Prostate gland (tissue), 2 donors: ENCODE data around the gene DNAJC6. TPM values are rescaled to one million over a fixed set of nuclear protein-coding genes. Genes with fewer than 3 reads are reported as not detected.

Experiments used
- DNase-seq: peaks from one replicate; pipeline ENCODE4 v3.0.0-alpha.2; 2019; ENCODE audit warnings: low spot score
- H3K27ac ChIP-seq, 2 donors: fragments of 200-600 bp; sonication (generic); 2 replicates each; pipeline ENCODE4 v1.5.1; 2017 to 2019
- H3K27me3 ChIP-seq: fragments of 200-600 bp; sonication (generic); replicated peaks from 2 replicates; pipeline ENCODE4 v1.5.1; 2019; ENCODE audit not compliant: insufficient read depth
- H3K36me3 ChIP-seq, 2 donors: fragments of 200-600 bp; sonication (generic); 1 replicate in 1 of 2; 2 replicates in 1 of 2; pipeline versions ENCODE4 v1.5.1 to v1.8.1; 2017 to 2019
- H3K4me1 ChIP-seq: fragments of 200-600 bp; sonication (generic); replicated peaks from 2 replicates; pipeline ENCODE4 v1.5.1; 2019
- H3K4me3 ChIP-seq, 2 donors: fragments of 200-600 bp; sonication (generic); 2 replicates each; pipeline ENCODE4 v1.5.1; 2017 to 2019
- H3K9me3 ChIP-seq: fragments of 200-600 bp; sonication (generic); 2 replicates; pipeline ENCODE4 v1.5.1; 2017
- CTCF ChIP-seq, 4 experiments: fragments of 200-600 bp in 2 of 4; fragments of 450-650 bp in 2 of 4; sonication (generic) in 2 of 4; IDR thresholded peaks; 1 replicate in 3 of 4; 2 replicates in 1 of 4; pipeline ENCODE4 v1.5.1; 2016 to 2019; ENCODE audit warnings: antibody characterized with exemption in 4 of 4, mild to moderate bottlenecking in 2 of 4, moderate library complexity in 2 of 4
- POLR2A ChIP-seq: fragments of 450-650 bp; IDR thresholded peaks from one replicate; pipeline ENCODE4 v1.6.1; 2016; ENCODE audit warnings: antibody characterized with exemption, mild to moderate bottlenecking
- POLR2AphosphoS5 ChIP-seq: sonication (generic); formaldehyde crosslinking; IDR thresholded peaks from one replicate; pipeline ENCODE4 v1.6.1; 2017; ENCODE audit warnings: antibody characterized with exemption
- WGBS: methylation state at CpG from one replicate; pipeline ENCODE4 v1.1.5; 2018; 5-methylcytosine and 5-hydroxymethylcytosine counted together
- intact Hi-C: fragments of 100-400 bp; cut with DNase I; formaldehyde crosslinking; loops from one replicate; pipeline ENCODE4 v1.14.2; 2022
- total RNA-seq, 2 donors: library from RNA; depleted of rRNA; stranded (reverse); fragments of >200 nt; gene quantifications; one replicate each; pipeline ENCODE4 v1.1.0, GENCODE V29; 2016

DNAJC6 gene
- total RNA-seq, 2 donors from 2014 or later, result 1.4 to 3.5 TPM

DNA sequence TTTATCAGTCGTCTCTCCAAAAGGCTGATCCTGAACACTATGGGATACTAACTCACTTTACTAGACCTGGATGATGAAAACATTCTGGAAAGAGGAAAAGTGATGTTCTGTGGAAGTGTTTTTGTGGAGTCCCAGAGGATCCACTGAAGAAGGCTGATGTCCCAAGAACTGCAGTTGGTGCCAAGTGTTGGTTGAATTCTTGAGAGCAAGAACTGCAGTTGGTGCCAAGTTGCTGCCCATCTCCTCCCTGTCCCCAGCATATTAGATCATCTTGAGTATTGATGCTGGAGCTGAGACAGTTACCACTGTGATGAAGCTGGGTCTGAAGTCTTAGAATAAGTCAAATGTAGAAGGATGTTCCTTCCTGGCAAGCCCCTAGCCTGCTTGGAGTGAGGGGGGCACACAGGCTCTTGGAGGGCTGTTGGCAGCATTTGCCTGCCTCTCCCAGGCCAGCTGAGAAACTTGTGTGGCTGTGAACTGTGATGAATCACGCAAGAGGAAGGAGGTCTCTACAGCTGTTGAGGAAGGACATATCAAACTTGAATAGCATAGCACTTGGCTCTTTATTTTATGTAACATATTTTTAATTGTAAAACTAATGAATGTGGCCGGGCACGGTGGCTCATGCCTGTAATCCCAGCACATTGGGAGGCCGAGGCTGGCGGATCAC lies 48.1 kb downstream of the DNAJC6 start:
- no peaks in the 10 kb centered on the region for H3K9me3 ChIP-seq
- H3K4me3 ChIP-seq, result no peak overlapping the region
- TF ChIP-seq POLR2AphosphoS5 (no peak), CTCF (IDR thresholded peaks at IDR 0.05) (no peak), POLR2A (no peak)
- no peak for DNase-seq
- WGBS, result 94% methylated on average over 6 of the region's 6 CpGs
- H3K4me1 ChIP-seq, result no peaks in the 10 kb centered on the region
- no peak overlapping the region for H3K27ac ChIP-seq
- no peaks in the 10 kb centered on the region for H3K27me3 ChIP-seq
- H3K36me3 ChIP-seq, result no peaks in the 10 kb centered on the region
- intact Hi-C loops, result no loop called here

DNA sequence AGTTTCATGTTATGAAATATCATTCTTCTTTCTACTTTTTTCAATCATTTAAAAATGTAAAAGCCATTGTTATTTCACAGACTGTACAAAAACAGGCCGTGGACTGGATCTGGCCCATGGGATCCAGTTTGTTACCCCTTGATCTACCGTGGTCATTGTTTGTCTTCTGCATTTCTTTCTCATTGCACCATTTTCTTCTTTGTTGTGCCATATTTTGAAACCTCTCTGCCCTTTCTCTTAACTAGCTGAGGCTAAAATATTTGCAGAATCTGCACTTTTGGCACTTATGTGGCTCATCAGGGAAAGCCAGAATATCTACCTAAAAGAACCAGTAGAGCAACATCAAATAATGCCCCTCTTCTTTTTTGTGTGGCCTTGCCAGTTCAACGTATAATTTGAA lies 50.5 kb downstream of the DNAJC6 start:
- WGBS, result 36% methylated on average over 3 of the region's 3 CpGs
- Histone ChIP-seq H3K9me3 (no peaks in the 10 kb centered on the region), H3K27ac (no peak overlapping the region), H3K4me3 (no peak overlapping the region), H3K4me1 (no peaks in the 10 kb centered on the region), H3K27me3 (no peaks in the 10 kb centered on the region), H3K36me3 (no peaks in the 10 kb centered on the region)
- TF ChIP-seq CTCF (IDR thresholded peaks at IDR 0.05) (no peak), POLR2AphosphoS5 (no peak), POLR2A (no peak)
- DNase-seq, result no peak
- intact Hi-C loops, result no loop called here

DNA sequence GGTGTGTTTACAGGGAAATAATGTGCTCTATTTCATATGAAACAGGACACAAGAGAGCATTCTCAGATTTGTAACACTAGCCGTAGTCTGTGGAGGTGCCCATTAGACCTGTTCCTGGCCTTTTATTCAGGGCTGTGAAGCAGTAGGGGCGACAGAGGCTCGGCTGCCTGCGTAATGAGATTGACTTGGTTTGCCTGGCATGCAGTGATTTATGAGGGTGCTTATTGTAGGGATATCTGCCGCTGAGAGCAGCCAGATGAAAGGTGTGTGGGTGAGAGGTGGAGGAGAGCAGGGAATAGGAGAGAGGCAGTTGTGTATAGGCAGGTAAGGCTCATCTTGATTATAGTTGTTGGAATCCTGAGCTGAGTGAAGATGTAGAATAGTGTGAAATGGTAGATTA lies 51.3 kb downstream of the DNAJC6 start:
- TF ChIP-seq CTCF (IDR thresholded peaks at IDR 0.05) (no peak), POLR2AphosphoS5 (no peak), POLR2A (no peak)
- Histone ChIP-seq H3K4me1 (no peaks in the 10 kb centered on the region), H3K4me3 (no peak overlapping the region), H3K27ac (no peak overlapping the region), H3K36me3 (no peaks in the 10 kb centered on the region), H3K27me3 (no peaks in the 10 kb centered on the region), H3K9me3 (no peaks in the 10 kb centered on the region)
- intact Hi-C loops, result no loop called here
- no peak for DNase-seq
- 40% methylated on average over 5 of the region's 5 CpGs for WGBS

DNA sequence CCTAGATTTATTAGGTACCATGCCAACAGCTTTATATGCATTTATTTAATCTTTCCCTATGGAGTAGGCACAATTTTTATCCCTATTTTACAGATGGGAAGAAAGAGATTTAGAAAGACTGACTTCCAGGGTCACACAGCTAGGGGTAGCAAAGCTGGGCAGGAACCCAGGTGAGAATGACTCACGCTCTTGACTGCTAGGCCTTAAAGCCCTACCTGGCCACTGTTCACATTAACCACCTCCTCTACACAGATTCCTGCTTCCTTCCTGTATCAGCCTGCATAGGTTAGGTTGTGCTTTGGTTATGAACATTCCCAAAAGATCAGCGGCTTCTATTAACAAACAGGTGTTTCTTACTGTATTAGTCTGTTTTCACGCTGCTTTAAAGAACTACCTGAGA lies 53.2 kb downstream of the DNAJC6 start:
- WGBS, result 96% methylated on average over 3 of the region's 3 CpGs
- no peak for TF ChIP-seq POLR2A
- no peak for TF ChIP-seq CTCF (IDR thresholded peaks at IDR 0.05)
- TF ChIP-seq POLR2AphosphoS5, result no peak

GRCh38 chr1:65363484-65363883 lies 54.1 kb downstream of the DNAJC6 start:
- 83% methylated on average over 2 of the region's 2 CpGs for WGBS
- no peak for DNase-seq

More for the DNA sequence above, 53.2 kb downstream of the DNAJC6 start:
- H3K9me3 ChIP-seq, result no peaks in the 10 kb centered on the region
- no peak overlapping the region for H3K27ac ChIP-seq
- intact Hi-C loops, result no loop called here
- H3K4me3 ChIP-seq, result no peak overlapping the region
- H3K27me3 ChIP-seq, result no peaks in the 10 kb centered on the region
- no peaks in the 10 kb centered on the region for H3K36me3 ChIP-seq
- DNase-seq, result no peak
- H3K4me1 ChIP-seq, result no peaks in the 10 kb centered on the region

More at GRCh38 chr1:65363484-65363883, 54.1 kb downstream of the DNAJC6 start:
- Histone ChIP-seq H3K36me3 (no peaks in the 10 kb centered on the region), H3K9me3 (no peaks in the 10 kb centered on the region), H3K4me1 (no peaks in the 10 kb centered on the region), H3K27ac (no peak overlapping the region), H3K4me3 (no peak overlapping the region), H3K27me3 (no peaks in the 10 kb centered on the region)
- intact Hi-C loops, result no loop called here
- no peak for TF ChIP-seq POLR2AphosphoS5
- TF ChIP-seq POLR2A, result no peak
- no peak for TF ChIP-seq CTCF (IDR thresholded peaks at IDR 0.05)
